Measurements from ENCODE around the gene ZNF654. TPM values are rescaled to one million over a fixed set of nuclear protein-coding genes. Genes with fewer than 3 reads are reported as not detected.

Gene ZNF654
- total and polyA plus RNA-seq, 10 of the 15 experiments (the other 5 are each of a cell fraction or from before 2014, with no cell fraction given), result 2.7 to 14.2 (median 10.0) TPM

GRCh38 chr3:88152841-88153240 lies 93.8 kb downstream of the ZNF654 start:
- no peaks in the 10 kb centered on the region for H4K20me1 ChIP-seq (ENCODE audit: control insufficient read depth, insufficient read depth)
- POLR2A ChIA-PET, result interaction anchor here (0.7 to 0.8 kb wide), 2 partner anchors 91 to 93 kb away, joined by 3 read pairs; partner anchors contain the start of gene ZNF654
- H3K27me3 ChIP-seq (replicated peaks in 1 of 2; ENCODE audit: control insufficient read depth in 2 of 2, insufficient read depth in 2 of 2, low read length in 1 of 2), result no peaks in the 10 kb centered on the region
- in situ Hi-C loops (cut with MboI) (no loop called here), intact Hi-C loops (cut with micrococcal nuclease; ENCODE audit: unreplicated experiment) (no loop called here)
- CTCF ChIA-PET, result no interaction called here
- TF ChIP-seq CTCF (IDR thresholded peaks at IDR 0.05 in 2 of 3, conservative IDR thresholded peaks at IDR 0.05 in 1 of 3; ENCODE audit: control insufficient read depth in 2 of 3, extremely low read depth in 1 of 3, insufficient read depth in 1 of 3, low read depth in 3 of 3, low read length in 3 of 3) (no peak), SPI1 (IDR thresholded peaks at IDR 0.05; ENCODE audit: borderline replicate concordance, insufficient read depth, low read depth, low read length) (0 out of 2 replicates have a peak, but pooled peaks have one; percentile 9)
- ATAC-seq, result no peak
- peaks cover 0 to 15% of the 10 kb centered on the region in 2 experiments; a peak in 2 of 4 replicates for H3K36me3 ChIP-seq (ENCODE audit: control insufficient read depth in 2 of 2, insufficient read depth in 2 of 2, low read length in 1 of 2)
- SMC1A ChIA-PET (ENCODE audit: uncharacterized antibody, unreplicated experiment), result no interaction called here
- H3K9me3 ChIP-seq (replicated peaks; ENCODE audit: control insufficient read depth, insufficient read depth, low read length), result no peaks in the 10 kb centered on the region; the same call in 2 of the 3 replicates
- WGBS (ENCODE audit: insufficient coverage, insufficient replicate concordance, low lambda C conversion rate, missing lambda C conversion rate), result 0% methylated on average over 2 of the region's 2 CpGs
- H3K4me2 ChIP-seq (ENCODE audit: control insufficient read depth, insufficient read depth), result peak overlapping the region; percentile 75
- no peak overlapping the region for H3K9ac ChIP-seq (ENCODE audit: control insufficient read depth, insufficient read depth, low read length)
- peak overlapping the region; percentile 52; the same call in 1 of the 2 replicates for H3K4me3 ChIP-seq
- no peak for FAIRE-seq
- DNase-seq (ENCODE audit: low read depth, low spot score), result no peak
- H2AFZ ChIP-seq (ENCODE audit: control insufficient read depth, low read depth, low read length), result no peak overlapping the region
- H3K4me1 ChIP-seq (ENCODE audit: control insufficient read depth, insufficient read depth, low read length), result no peaks in the 10 kb centered on the region; the same call in 1 of the 2 replicates
- RAD21 ChIA-PET (ENCODE audit: unreplicated experiment), result interaction anchor here (1.0 kb wide), 1 partner anchor 94 kb away, joined by 3 read pairs; no protein-coding TSS in a partner anchor
- H3K79me2 ChIP-seq (ENCODE audit: control insufficient read depth, insufficient read depth, low read length), result peaks cover 72% of the 10 kb centered on the region
- H3K27ac ChIP-seq (ENCODE audit: control insufficient read depth, insufficient read depth), result 0 out of 2 replicates have a peak overlapping the region, but pooled peaks have one; percentile 96
- no TSS peak for BruUV-seq (replicated peaks)

- Histone ChIP-seq H4K20me1 (ENCODE audit: control insufficient read depth, insufficient read depth) (no peaks in the 10 kb centered on the region), H3K9ac (ENCODE audit: control insufficient read depth, insufficient read depth, low read length) (no peak overlapping the region), H3K27me3 (replicated peaks in 1 of 2; ENCODE audit: control insufficient read depth in 2 of 2, insufficient read depth in 2 of 2, low read length in 1 of 2) (no peaks in the 10 kb centered on the region), H3K79me2 (ENCODE audit: control insufficient read depth, insufficient read depth, low read length) (no peaks in the 10 kb centered on the region), H3K4me1 (ENCODE audit: control insufficient read depth, insufficient read depth, low read length) (no peaks in the 10 kb centered on the region; the same call in 1 of the 2 replicates), H3K4me2 (ENCODE audit: control insufficient read depth, insufficient read depth) (no peak overlapping the region), H3K27ac (ENCODE audit: control insufficient read depth, insufficient read depth) (no peak overlapping the region), H2AFZ (ENCODE audit: control insufficient read depth, low read depth, low read length) (no peak overlapping the region), H3K4me3 (no peak overlapping the region), H3K9me3 (replicated peaks; ENCODE audit: control insufficient read depth, insufficient read depth, low read length) (no peaks in the 10 kb centered on the region), H3K36me3 (ENCODE audit: control insufficient read depth in 2 of 2, insufficient read depth in 2 of 2, low read length in 1 of 2) (no peaks in the 10 kb centered on the region; a peak in 1 of 4 replicates)
- intact Hi-C loops (cut with micrococcal nuclease; ENCODE audit: unreplicated experiment) (no loop called here), in situ Hi-C loops (cut with MboI) (no loop called here)
- ChIA-PET CTCF (no interaction called here), POLR2A (interaction anchor here (0.7 kb wide), 1 partner anchor 149 kb away, joined by 3 read pairs; no protein-coding TSS in a partner anchor), SMC1A (ENCODE audit: uncharacterized antibody, unreplicated experiment) (no interaction called here), RAD21 (ENCODE audit: unreplicated experiment) (no interaction called here)
- no TSS peak for BruUV-seq (replicated peaks)
- no peak for ATAC-seq
- 95% methylated on average over 2 of the region's 2 CpGs for WGBS (ENCODE audit: insufficient coverage, insufficient replicate concordance, low lambda C conversion rate, missing lambda C conversion rate)
- no peak for TF ChIP-seq YBX1 (IDR thresholded peaks at IDR 0.05)
- no peak for TF ChIP-seq KLF5 (IDR thresholded peaks at IDR 0.05; ENCODE audit: partially characterized antibody)
- no peak for TF ChIP-seq BCLAF1 (IDR thresholded peaks at IDR 0.05)
- TF ChIP-seq SMARCA5 (IDR thresholded peaks at IDR 0.05), result no peak
- no peak for DNase-seq (ENCODE audit: low read depth, low spot score)
- no peak for FAIRE-seq
These were observed 107.4 kb downstream of the ZNF654 start for GRCh38 chr3:88166419-88166971.
